HG03571 (cell line): ENCODE measurements around the gene ZNF777.
"Not testable (repeated sequence)": the region's sequence is repeated elsewhere in the genome, so short reads cannot be mapped to it uniquely, and the experiment has no call there.

Experiments used
- ATAC-seq: cut with Tn5 transposase; IDR thresholded peaks from one replicate; pipeline ENCODE4 v1.9.1; 2021; ENCODE audit not compliant: unreplicated experiment

ZNF777 gene

DNA sequence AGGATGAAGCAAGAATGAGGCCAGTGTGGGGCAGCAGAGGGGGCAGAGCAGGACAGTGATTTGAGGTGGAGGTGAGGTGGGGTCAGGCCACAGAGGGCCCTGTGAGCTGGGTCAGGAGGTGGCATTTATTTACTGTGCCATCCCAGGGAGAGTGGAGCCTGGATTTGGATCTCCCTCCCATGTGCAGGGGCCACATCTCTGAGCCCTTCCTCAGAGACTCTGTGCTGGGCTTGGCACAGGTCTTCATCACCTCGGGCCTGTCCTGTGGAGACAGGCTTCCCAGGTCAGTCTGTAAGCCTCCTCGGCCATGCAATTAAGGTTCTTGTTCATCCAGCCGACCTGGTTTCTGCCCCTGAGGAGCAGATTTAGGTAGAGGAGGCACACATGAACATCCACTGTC is 40.9 kb downstream of the ZNF777 start:
- ATAC-seq, result no peak

- peak; percentile 26 for ATAC-seq
Observed at GRCh38 chr7:149415391-149416071, 45.3 kb downstream of the ZNF777 start.

DNA sequence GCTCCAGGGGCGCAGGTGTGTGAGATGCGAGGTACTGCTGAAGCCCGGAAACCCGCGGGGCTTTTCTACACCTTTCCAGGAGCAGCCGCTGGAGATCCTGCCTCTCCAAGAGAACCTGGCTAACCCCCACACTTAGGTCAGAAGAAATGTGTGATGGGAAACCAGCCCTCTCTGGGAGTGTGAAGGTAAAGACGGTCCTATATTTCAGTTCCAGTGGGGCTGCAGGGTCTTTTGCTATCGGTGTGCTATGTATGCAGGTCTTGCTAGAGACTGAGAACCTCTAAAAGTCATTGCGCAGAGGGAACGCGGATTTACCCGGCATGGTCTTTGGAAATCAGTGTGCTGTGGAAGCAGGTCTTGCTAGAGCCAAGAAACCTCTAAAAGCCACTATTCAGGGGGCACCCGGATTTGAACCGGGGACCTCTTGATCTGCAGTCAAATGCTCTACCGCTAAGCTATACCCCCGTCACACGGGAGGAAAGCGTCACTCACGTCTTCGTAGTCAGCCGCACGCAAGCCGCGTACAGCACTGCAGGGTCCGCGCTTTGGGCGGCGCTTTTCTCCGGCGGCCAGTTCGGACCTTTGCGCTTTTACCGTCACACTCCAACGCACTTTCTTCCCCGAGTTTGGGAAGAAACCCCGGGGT is 46.0 kb downstream of the ZNF777 start:
- ATAC-seq, result peak; percentile 76

GRCh38 chr7:149414171-149414570 is 46.7 kb downstream of the ZNF777 start:
- ATAC-seq, result no peak

- not testable (repeated sequence) for ATAC-seq
Observed at GRCh38 chr7:149413083-149413482, 47.8 kb downstream of the ZNF777 start.

DNA sequence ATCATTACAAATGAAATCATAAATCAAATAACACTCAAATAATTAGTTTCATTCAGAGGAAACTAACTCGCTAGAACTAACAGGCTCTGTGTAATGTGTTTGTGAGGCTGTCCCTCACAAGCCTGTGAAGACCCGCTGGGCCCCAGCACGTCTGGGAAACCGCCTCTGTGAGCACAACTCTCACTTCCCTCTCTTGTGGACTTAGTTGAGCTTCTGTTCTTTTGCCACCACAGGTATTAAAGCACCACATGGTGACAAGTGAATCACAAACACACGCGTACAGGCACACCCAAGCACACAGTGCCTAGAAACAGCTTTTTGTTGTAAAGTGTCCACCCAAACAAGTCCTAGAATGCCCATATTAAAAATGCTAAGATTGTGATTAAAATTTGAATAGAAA is 51.0 kb downstream of the ZNF777 start:
- ATAC-seq, result peak; percentile 57

GRCh38 chr7:149404825-149405224 is 56.0 kb downstream of the ZNF777 start:
- ATAC-seq, result no peak

DNA sequence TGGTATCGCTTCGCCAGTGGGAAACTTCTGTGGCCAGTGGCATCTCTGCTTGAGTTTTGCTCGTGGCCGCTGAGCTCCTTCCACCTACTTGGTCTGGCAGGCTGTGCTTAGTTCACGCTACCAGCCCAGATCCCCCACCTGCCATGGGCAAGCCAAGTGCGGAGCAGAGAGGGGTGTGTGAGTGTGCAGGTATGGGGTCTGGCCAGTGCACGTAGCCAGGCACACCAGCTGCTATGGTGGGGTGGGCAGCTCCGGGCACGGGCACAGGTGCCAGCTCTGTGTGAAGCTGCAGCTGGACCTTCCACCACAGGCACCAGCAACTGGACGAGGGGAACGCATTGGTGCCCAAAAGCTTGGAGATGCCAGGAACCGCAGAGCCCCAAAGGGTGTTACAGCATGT is 56.5 kb downstream of the ZNF777 start:
- no peak for ATAC-seq

DNA sequence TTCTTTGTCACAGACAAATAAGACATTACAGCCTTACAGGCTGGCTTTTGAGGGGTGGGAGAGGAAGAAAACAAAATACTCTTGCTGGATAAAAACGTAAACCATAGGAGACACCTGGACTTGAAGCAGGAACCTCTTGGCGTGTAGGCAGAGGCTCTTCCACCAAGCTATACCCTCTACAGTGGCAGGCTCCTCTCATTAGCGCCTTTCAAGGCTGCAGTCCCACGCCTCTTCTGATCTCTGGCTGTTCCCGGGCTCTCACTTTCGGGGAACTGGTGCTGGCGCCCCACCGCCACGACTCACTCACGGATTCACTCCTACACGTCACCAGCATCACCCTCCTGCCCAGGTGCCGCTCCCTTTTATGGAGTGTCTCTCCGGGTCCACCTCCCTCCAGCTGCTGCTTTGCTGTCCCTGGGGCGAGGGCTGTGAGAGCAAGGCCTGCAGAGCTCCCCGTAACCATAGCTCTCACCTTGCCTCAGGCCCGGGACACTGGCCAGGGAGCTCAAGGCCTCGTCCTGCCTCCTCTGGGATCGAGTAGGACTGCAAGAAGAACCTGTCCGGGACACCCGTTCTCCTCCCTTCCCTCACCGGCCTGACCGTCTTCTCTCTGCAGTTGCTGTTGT is 62.6 kb downstream of the ZNF777 start:
- ATAC-seq, result no peak

DNA sequence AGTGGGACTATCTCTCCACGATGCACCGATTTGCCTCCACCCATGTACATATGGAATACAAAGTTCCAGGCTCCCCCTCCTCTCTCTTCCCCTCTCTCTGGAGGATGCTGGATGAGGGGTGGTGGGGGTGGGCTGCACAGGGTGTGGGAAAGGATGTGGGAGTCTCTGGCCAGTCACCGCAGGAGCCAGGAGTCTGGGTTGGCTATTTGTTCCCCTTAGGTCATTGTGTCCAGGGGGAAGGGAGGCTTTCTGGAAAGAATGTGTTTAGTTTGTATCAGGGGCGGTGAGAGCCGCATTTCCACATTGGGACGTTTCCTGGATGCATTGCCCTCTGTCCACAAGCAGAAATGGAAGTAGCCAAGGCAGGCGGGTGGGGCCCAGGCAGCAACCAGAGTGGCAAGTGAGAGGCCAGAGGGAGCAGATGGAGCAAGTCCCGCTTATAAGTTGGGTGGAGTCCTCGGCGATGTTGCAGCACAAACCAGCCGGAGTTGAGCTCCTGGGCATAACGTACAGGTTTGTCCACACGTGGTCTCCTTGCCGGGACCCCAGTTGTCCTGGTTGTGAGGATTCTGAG is 63.3 kb downstream of the ZNF777 start:
- ATAC-seq, result no peak

GRCh38 chr7:149388550-149389335 is 72.1 kb downstream of the ZNF777 start:
- ATAC-seq, result not testable (repeated sequence)

DNA sequence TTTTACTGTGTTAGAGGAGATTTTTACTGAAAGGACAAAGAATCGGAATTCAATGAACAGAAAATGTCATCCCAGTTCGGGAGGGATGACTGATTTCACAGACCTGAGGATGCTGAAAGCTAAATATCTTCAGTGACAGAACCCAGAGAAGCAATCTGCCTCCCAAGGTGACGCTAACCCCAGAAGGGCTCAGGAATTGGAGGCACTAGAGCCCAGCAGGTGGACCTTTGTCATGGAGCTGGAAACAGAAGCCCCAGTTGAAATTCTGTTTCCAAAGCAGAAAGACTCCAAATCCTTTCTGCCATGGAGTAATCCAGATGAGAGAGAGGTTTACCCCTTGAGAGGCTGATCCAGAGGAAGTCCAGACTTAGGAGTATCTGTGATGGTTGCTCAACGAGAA is 74.3 kb downstream of the ZNF777 start:
- ATAC-seq, result not testable (repeated sequence)

- no peak for ATAC-seq
Observed at GRCh38 chr7:149385195-149385950, 75.5 kb downstream of the ZNF777 start.
